Mesendoderm (in vitro differentiated cells): ENCODE data around the gene SPATA2L.

ENCODE experiments used
- DNase-seq: peaks from one replicate; pipeline ENCODE4 v3.0.0; 2013
- H2AK5ac ChIP-seq: 2 replicates; pipeline ENCODE4 v1.6.1; 2013; ENCODE audit warnings: low read length, inconsistent platforms
- H2BK120ac ChIP-seq: 2 replicates; pipeline ENCODE4 v1.6.1; 2013; ENCODE audit warnings: low read depth, mild to moderate bottlenecking, low read length, moderate library complexity, mixed read lengths
- H2BK15ac ChIP-seq: replicated peaks from 2 replicates; pipeline ENCODE4 v1.6.1; 2013; ENCODE audit warnings: low read depth, mild to moderate bottlenecking, moderate library complexity
- H2BK5ac ChIP-seq: 2 replicates; pipeline ENCODE4 v1.6.1; 2013; ENCODE audit warnings: low read length, inconsistent platforms
- H3K18ac ChIP-seq: 2 replicates; pipeline ENCODE4 v1.6.1; 2013; ENCODE audit warnings: mild to moderate bottlenecking, low read length, mixed read lengths
- H3K23ac ChIP-seq: one replicate; pipeline ENCODE4 v1.6.1; 2013; ENCODE audit warnings: low read length
- H3K27ac ChIP-seq: 2 replicates; pipeline ENCODE4 v1.5.1; 2013; ENCODE audit warnings: low read depth, mild to moderate bottlenecking, inconsistent platforms, low read length, moderate library complexity
- H3K27me3 ChIP-seq: 2 replicates; pipeline ENCODE4 v1.6.1; 2013; ENCODE audit warnings: low read length, control low read depth, mild to moderate bottlenecking, inconsistent platforms; ENCODE audit not compliant: insufficient read depth, poor library complexity
- H3K36me3 ChIP-seq: 2 replicates; pipeline ENCODE4 v1.6.1; 2013; ENCODE audit warnings: low read length, inconsistent platforms; ENCODE audit not compliant: control insufficient read depth, insufficient read depth
- H3K4ac ChIP-seq: one replicate; pipeline ENCODE4 v1.6.1; 2013; ENCODE audit warnings: low read depth, mild to moderate bottlenecking, low read length, moderate library complexity
- H3K4me1 ChIP-seq: 2 replicates; pipeline ENCODE4 v1.6.1; 2013; ENCODE audit warnings: low read depth, low read length, inconsistent platforms; ENCODE audit not compliant: control insufficient read depth
- H3K4me2 ChIP-seq: 2 replicates; pipeline ENCODE4 v1.6.1; 2013; ENCODE audit warnings: low read length
- H3K4me3 ChIP-seq: 2 replicates; pipeline ENCODE4 v1.5.1; 2013; ENCODE audit warnings: mild to moderate bottlenecking, low read length
- H3K56ac ChIP-seq: one replicate; pipeline ENCODE4 v1.6.1; 2013; ENCODE audit warnings: low read length
- H3K79me1 ChIP-seq: 2 replicates; pipeline ENCODE4 v1.6.1; 2013; ENCODE audit warnings: low read length, inconsistent platforms
- H3K79me2 ChIP-seq: 2 replicates; pipeline ENCODE4 v1.6.1; 2013; ENCODE audit warnings: mild to moderate bottlenecking, low read length; ENCODE audit not compliant: control insufficient read depth, insufficient read depth
- H3K9ac ChIP-seq: 2 replicates; pipeline ENCODE4 v1.6.1; 2013; ENCODE audit warnings: low read length, inconsistent platforms
- H4K5ac ChIP-seq: one replicate; pipeline ENCODE4 v1.6.1; 2013; ENCODE audit warnings: low read length
- H4K8ac ChIP-seq: one replicate; pipeline ENCODE4 v1.6.1; 2013; ENCODE audit warnings: low read depth, mild to moderate bottlenecking, control low read depth, low read length, moderate library complexity
- WGBS: extraction: QIAGEN DNeasy Blood & Tissue Kit; methylation state at CpG from one replicate; pipeline ENCODE4 v1.1.7; 2013; ENCODE audit warnings: low lambda C conversion rate, missing lambda C conversion rate; ENCODE audit not compliant: insufficient coverage; ENCODE audit errors: extremely low coverage; 5-methylcytosine and 5-hydroxymethylcytosine counted together

Gene SPATA2L

GRCh38 chr16:89732142-89732917 lies 30.8 kb upstream of the SPATA2L start:
- no CpG with 5 or more reads among the region's 24 CpGs for WGBS
- Histone ChIP-seq H3K56ac (no peak overlapping the region), H2AK5ac (no peak overlapping the region), H3K18ac (no peak overlapping the region), H2BK120ac (no peak overlapping the region), H3K4ac (no peak overlapping the region), H3K79me2 (no peaks in the 10 kb centered on the region), H4K5ac (no peak overlapping the region), H3K27ac (no peak overlapping the region), H2BK5ac (no peak overlapping the region), H3K36me3 (peaks cover 6% of the 10 kb centered on the region), H3K4me1 (no peaks in the 10 kb centered on the region), H3K4me3 (no peak overlapping the region), H4K8ac (no peak overlapping the region), H3K23ac (no peak overlapping the region), H2BK15ac (no peak overlapping the region), H3K9ac (no peak overlapping the region), H3K4me2 (no peak overlapping the region), H3K27me3 (no peaks in the 10 kb centered on the region), H3K79me1 (no peaks in the 10 kb centered on the region)
- no peak for DNase-seq

- Histone ChIP-seq H3K23ac (no peak overlapping the region), H4K8ac (no peak overlapping the region), H3K36me3 (peaks cover 2% of the 10 kb centered on the region), H3K27me3 (no peaks in the 10 kb centered on the region), H3K4me1 (no peaks in the 10 kb centered on the region), H3K18ac (no peak overlapping the region), H3K9ac (no peak overlapping the region), H3K4ac (no peak overlapping the region), H2AK5ac (no peak overlapping the region), H3K27ac (no peak overlapping the region), H4K5ac (no peak overlapping the region), H3K79me1 (no peaks in the 10 kb centered on the region), H2BK15ac (no peak overlapping the region), H3K79me2 (no peaks in the 10 kb centered on the region), H3K56ac (no peak overlapping the region), H2BK120ac (no peak overlapping the region), H2BK5ac (no peak overlapping the region), H3K4me2 (no peak overlapping the region), H3K4me3 (no peak overlapping the region)
- whole genome bisulfite sequencing, result no CpG with 5 or more reads among the region's 22 CpGs
- DNase-seq, result no peak
Observed at GRCh38 chr16:89730610-89731234, 29.2 kb upstream of the SPATA2L start.

- Histone ChIP-seq H3K79me2 (no peaks in the 10 kb centered on the region), H3K4ac (no peak overlapping the region), H2BK120ac (no peak overlapping the region), H3K23ac (no peak overlapping the region), H3K18ac (no peak overlapping the region), H4K8ac (no peak overlapping the region), H3K4me1 (no peaks in the 10 kb centered on the region), H3K56ac (no peak overlapping the region), H3K9ac (no peak overlapping the region), H3K27me3 (no peaks in the 10 kb centered on the region), H3K36me3 (peaks cover 2% of the 10 kb centered on the region), H3K4me2 (no peak overlapping the region), H2AK5ac (no peak overlapping the region), H2BK15ac (no peak overlapping the region), H3K79me1 (no peaks in the 10 kb centered on the region), H3K4me3 (no peak overlapping the region), H3K27ac (no peak overlapping the region), H2BK5ac (no peak overlapping the region), H4K5ac (no peak overlapping the region)
- no CpG with 5 or more reads among the region's 14 CpGs for WGBS
- no peak for DNase-seq
Observed at GRCh38 chr16:89729863-89730593, 28.5 kb upstream of the SPATA2L start.

- no peak for DNase-seq
- Histone ChIP-seq H3K9ac (no peak overlapping the region), H3K23ac (no peak overlapping the region), H3K4ac (no peak overlapping the region), H2BK15ac (no peak overlapping the region), H3K4me2 (no peak overlapping the region), H2BK120ac (no peak overlapping the region), H4K8ac (no peak overlapping the region), H2BK5ac (no peak overlapping the region), H3K79me2 (no peaks in the 10 kb centered on the region), H3K79me1 (no peaks in the 10 kb centered on the region), H4K5ac (no peak overlapping the region), H3K4me1 (no peaks in the 10 kb centered on the region), H3K27me3 (no peaks in the 10 kb centered on the region), H3K18ac (no peak overlapping the region), H3K36me3 (peaks cover 2% of the 10 kb centered on the region), H3K4me3 (no peak overlapping the region), H3K56ac (no peak overlapping the region), H3K27ac (no peak overlapping the region), H2AK5ac (no peak overlapping the region)
- no CpG with 5 or more reads among the region's 18 CpGs for WGBS
Observed at GRCh38 chr16:89729293-89729692, 27.8 kb upstream of the SPATA2L start.

- no peak overlapping the region for H4K5ac ChIP-seq
- H3K79me2 ChIP-seq, result no peaks in the 10 kb centered on the region
- peak; percentile 68 for DNase-seq
- no peak overlapping the region for H3K23ac ChIP-seq
- no peak overlapping the region for H2BK5ac ChIP-seq
- peaks cover 3% of the 10 kb centered on the region for H3K79me1 ChIP-seq
- H2BK15ac ChIP-seq, result no peak overlapping the region
- no peak overlapping the region for H3K4ac ChIP-seq
- peaks cover 1% of the 10 kb centered on the region for H3K4me1 ChIP-seq
- no peak overlapping the region for H4K8ac ChIP-seq
- H3K27me3 ChIP-seq, result no peaks in the 10 kb centered on the region
- no peak overlapping the region for H3K18ac ChIP-seq
- H3K4me2 ChIP-seq, result no peak overlapping the region
- no peak overlapping the region for H3K27ac ChIP-seq
- no peak overlapping the region for H3K4me3 ChIP-seq
- H3K9ac ChIP-seq, result no peak overlapping the region
- H2AK5ac ChIP-seq, result no peak overlapping the region
- H2BK120ac ChIP-seq, result no peak overlapping the region
- H3K56ac ChIP-seq, result no peak overlapping the region
- H3K36me3 ChIP-seq, result no peaks in the 10 kb centered on the region
- whole genome bisulfite sequencing, result no CpG with 5 or more reads among the region's 17 CpGs
Observed at GRCh38 chr16:89727406-89728120, 26.1 kb upstream of the SPATA2L start.
